GM19099 (cell line): ENCODE data around the gene PSMD5.

Experiments used
- POLR2A ChIP-seq: IDR thresholded peaks from 3 replicates; pipeline ENCODE4 v1.6.1; 2011; ENCODE audit warnings: low read depth; ENCODE audit not compliant: insufficient read length; ENCODE audit errors: extremely low read depth

PSMD5 gene

DNA sequence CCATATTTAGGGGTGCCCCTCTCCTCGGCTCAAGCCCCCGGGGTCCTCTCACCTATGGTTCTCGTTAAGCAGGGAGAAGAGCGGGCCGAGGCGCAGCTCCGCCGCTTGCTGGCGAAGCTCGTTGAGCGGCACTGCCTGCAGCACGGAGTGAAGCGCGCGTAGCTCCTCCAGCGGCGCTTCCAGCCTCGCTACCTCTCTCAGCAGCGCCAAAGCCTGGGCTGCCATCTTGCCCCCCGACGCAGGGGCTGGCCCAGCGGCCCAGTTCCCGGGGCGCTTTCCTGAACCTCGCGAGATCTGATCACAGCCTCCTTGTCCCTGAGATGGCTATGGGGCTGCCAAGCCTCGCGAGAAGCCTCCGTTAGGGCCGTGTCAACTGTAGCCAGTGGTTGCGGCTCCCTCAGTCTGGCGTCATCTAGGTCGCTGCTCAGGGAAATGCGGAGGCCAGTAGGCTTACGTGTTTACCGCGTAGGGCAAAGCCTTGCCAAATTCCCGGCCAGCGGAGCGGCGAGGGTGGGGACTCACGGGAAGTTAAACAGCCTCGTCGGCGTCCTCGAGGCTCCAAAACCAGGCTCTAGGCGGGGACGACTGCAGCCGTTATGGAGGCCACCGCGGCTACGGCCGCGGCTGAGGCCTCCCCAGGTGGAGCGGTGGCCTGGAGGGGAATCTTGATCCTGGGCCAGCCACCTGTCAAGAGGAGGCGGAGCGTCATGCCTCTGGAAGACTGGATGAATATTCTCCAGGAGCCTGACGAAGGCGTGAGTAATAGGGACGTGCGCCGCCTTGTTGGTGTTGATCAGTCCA is at the start of gene PSMD5:
Gene PSMD5 (minus strand): TSS at position 238 of the 801 bp plus-strand sequence. CDS start 13 bp downstream, at position 225.
- peak; percentile 99 for TF ChIP-seq POLR2A

DNA sequence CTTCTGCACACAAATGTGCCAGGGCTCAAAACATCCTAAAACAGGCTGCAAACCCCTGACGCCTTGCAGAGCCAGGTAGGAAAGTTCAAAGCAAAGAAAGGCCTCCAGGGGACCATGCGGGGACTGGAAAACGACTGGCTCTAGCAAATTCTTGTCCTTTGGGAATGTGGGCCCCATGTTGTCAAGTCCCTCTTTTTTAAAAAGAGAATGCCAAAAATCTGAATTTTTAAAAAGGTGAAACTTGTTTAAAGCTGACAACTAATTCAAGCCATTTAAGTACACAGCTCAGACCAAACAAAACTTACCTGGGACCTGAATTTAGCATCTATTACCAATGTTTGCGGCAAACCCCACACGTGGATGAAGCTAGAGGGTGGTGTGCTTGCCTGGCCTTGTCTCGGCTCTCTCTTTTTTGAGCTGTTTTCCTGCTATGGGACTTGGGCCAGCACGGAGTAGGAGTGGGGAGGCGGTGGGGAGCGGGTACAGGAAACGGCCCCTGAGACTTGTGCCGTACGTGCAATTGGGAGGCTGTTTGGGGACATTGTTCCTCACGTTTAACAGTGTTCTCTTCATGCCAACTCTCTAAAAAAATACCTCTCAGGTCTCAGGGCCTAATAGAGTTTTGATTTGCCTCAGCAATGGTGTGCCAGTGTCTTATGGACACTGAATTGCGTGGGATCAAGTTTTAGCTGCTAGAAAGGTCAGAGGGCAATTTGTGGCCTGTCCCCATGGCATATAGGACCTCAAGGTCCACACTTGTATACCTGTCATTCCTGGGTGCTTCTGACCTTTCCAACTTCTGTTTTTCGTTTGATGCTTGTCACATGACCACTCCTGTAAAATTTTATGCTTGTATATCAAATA is 49.4 kb upstream of the PSMD5 start:
- peak; percentile 22 for TF ChIP-seq POLR2A

GRCh38 chr9:120891245-120891883 is 48.6 kb upstream of the PSMD5 start:
- TF ChIP-seq POLR2A = no peak

- no peak for TF ChIP-seq POLR2A
Measured at GRCh38 chr9:120890320-120891244, 47.9 kb upstream of the PSMD5 start.

DNA sequence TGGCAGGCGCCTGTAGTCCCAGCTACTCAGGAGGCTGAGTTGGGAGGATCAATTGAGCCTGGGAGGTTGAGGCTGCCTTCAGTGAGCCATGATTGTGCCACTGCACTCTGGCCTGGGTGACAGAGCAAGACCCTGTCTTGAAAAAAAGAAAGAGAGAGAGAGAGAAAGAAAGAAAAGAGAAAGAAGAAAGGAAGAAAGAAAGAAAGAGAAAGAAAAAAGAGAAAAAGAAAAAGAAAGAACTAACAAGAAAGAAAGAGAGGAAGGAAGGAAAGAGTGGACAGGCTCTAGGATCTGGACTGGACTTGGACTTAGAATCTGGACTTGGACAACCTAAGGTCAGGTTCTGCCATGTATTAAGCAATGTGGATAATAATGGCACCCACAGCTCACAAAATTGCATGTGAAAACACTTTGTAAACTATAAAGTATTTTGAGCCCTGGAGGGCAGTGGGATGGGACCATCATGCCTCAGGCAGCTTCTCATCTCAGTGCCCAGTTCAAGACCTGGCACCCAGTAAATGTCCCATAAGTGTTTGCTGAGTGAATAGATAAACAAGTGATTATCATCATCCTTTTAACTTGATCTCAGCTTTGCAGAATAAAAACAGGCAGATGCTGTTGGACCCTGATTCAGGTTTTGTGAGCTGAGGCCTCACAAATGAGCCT is 47.0 kb upstream of the PSMD5 start:
- no peak for TF ChIP-seq POLR2A

DNA sequence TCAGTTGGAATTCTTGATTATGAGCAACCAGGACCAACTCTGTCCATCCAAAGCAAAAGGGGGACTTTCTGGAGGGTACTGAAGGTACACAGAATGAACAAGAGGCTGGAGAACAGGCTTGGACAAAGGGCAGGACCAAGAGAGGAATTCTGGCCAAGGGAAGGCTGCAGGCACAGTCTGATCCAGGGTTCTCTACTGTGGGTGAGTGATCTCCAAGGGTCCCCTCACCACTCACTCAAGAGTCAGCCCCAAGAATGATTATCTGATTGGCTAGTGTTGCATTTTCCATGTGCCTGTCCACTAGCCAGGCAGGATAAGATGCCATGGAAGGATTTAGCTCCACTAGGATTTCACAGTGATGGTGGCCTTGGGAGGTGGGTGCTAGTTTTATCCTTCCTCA is 45.9 kb upstream of the PSMD5 start:
- no peak for TF ChIP-seq POLR2A

GRCh38 chr9:120886490-120886967 is 43.8 kb upstream of the PSMD5 start:
- no peak for TF ChIP-seq POLR2A

GRCh38 chr9:120885958-120886357 is 43.2 kb upstream of the PSMD5 start:
- no peak for TF ChIP-seq POLR2A

- no peak for TF ChIP-seq POLR2A
Measured at GRCh38 chr9:120885457-120885856, 42.7 kb upstream of the PSMD5 start.

DNA sequence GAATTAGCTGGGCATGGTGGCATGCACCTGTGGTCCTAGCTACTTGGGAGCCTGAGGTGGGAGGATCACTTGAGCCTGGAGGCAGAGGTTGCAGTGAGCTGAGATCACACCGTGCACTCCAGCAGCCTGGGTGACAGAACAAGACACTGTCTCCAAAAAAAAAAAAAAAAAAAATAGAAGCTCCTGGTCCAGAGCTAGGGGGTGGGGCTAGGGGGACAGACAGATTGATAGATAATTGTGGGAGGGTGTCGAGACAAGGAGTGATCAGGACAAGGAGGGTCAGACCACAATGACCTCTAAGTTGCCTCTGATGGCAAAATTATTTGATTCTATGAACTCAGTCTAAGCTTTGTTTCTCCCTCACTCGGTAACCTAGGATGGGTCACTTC is 40.9 kb upstream of the PSMD5 start:
- no peak for TF ChIP-seq POLR2A

GRCh38 chr9:120882935-120883607 is 40.3 kb upstream of the PSMD5 start:
- no peak for TF ChIP-seq POLR2A

- no peak for TF ChIP-seq POLR2A
Measured at GRCh38 chr9:120879446-120879845, 36.7 kb upstream of the PSMD5 start.

DNA sequence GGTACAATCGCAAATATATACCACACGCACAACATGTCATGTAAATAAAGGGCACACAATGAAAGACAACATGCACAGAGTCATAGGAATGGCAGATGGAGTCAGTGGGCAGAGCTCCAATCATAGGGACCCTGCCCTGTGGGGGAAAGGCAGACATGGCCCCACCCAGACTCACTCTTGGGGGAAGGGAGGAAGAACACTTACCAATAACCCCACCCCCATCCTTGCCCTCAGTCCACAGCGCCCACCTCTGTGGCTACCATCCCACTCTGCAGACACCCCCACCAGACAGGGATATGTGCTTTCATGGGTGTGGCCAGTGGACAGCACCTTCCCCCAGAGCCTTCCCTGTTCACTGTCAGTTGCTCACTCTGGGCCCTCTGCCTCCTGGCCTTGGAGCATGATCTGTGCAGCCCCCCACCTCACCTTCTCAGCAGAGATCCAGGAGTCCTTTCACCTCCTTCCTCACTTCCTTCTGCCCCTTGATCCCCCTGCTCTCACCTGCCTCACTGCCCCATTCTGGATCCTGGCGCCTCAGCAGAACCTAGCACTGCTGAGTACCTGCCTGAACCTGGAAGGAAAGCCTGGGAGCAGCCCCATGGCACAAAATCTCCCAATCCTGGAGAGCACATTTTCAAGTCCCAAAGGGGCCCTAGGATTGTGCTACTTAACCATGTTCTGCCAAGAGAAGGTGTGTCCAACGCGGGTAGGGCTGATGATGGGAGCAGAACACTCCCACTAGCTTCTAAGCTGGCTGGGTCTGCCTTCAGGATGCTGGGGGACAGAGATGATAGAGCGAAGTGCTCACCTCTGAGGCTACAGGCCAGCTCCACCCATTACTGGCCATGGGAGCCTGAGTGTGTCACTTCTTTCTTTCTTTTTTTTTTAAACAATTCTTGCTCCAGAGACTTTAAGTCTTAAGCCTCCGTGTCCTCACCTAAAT is 35.7 kb upstream of the PSMD5 start:
- no peak for TF ChIP-seq POLR2A
